ENCODE results near the gene BCAR1. TPM values are rescaled to one million over a fixed set of nuclear protein-coding genes. Genes with fewer than 3 reads are reported as not detected.

The BCAR1 gene
- total and polyA plus RNA-seq, 10 of the 15 experiments (the other 5 are each of a cell fraction or from before 2014, with no cell fraction given), result 0.13 to 14.1 (median 2.8) TPM; not detected in 1

DNA sequence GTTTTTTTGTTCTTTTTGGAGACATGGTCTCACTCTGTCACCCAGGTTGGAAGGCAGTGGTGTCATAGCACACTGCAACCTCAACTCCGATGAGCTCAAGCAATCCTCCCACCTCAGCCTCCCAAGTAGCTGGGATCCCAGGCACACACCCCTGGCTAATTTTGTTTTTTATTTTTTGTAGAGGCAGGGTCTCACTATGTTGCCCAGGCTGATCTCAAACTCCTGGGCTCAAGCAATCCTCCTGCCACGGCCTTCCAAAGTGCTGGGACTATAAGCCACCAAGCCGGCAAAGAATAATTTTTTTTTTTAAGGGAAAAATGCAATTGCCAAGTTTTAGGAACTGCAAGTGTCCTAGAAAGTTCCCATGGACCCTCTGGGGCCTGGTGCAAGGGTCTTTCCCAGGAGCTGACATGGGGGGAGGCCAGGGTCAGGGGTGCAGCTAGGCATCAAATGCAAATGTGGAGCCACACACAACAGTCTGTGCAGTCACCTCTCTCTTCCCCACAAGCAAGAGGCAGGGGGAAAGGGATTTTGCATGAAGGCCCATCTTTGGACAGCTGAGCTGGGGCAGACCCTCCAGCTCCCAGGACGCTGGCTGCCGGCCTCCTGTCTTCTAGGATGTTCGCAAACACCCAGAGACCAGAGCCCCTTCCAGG, 20.1 kb upstream of the BCAR1 start:
- SMC1A ChIA-PET (ENCODE audit: uncharacterized antibody, unreplicated experiment), result interaction anchor here (1.8 kb wide), 1 partner anchor 34 kb away, joined by 6 read pairs; no protein-coding TSS in a partner anchor

More for the DNA sequence above, 20.1 kb upstream of the BCAR1 start:
- intact Hi-C loops (cut with micrococcal nuclease; ENCODE audit: unreplicated experiment), result loop anchor here (5.0 kb wide), 1 partner anchor 46 kb away; no protein-coding TSS in a partner anchor
- Histone ChIP-seq H3K27me3 (replicated peaks in 1 of 2; ENCODE audit: control insufficient read depth in 2 of 2, insufficient read depth in 2 of 2, low read length in 1 of 2) (no peaks in the 10 kb centered on the region), H3K9ac (ENCODE audit: control insufficient read depth, insufficient read depth, low read length) (no peak overlapping the region), H3K9me3 (replicated peaks; ENCODE audit: control insufficient read depth, insufficient read depth, low read length) (no peaks in the 10 kb centered on the region; the same call in 2 of the 3 replicates), H3K79me2 (ENCODE audit: control insufficient read depth, insufficient read depth, low read length) (no peaks in the 10 kb centered on the region), H4K20me1 (ENCODE audit: control insufficient read depth, insufficient read depth) (no peaks in the 10 kb centered on the region), H3K4me3 (no peak overlapping the region), H3K4me2 (ENCODE audit: control insufficient read depth, insufficient read depth) (peak overlapping the region; percentile 53), H3K4me1 (ENCODE audit: control insufficient read depth, insufficient read depth, low read length) (peaks cover 18% of the 10 kb centered on the region), H3K36me3 (ENCODE audit: control insufficient read depth in 2 of 2, insufficient read depth in 2 of 2, low read length in 1 of 2) (no peaks in the 10 kb centered on the region), H2AFZ (ENCODE audit: control insufficient read depth, low read depth, low read length) (no peak overlapping the region), H3K27ac (ENCODE audit: control insufficient read depth, insufficient read depth) (0 out of 2 replicates have a peak overlapping the region, but pooled peaks have one; percentile 24)
- in situ Hi-C loops (cut with MboI), result no loop called here
- ChIA-PET CTCF (interaction anchor here (0.6 to 2.0 kb wide), 5 partner anchors 10 to 106 kb away, joined by 3 to 7 read pairs (median 3); no protein-coding TSS in a partner anchor), RAD21 (ENCODE audit: unreplicated experiment) (no interaction called here), POLR2A (interaction anchor here (1.5 kb wide), 1 partner anchor 10 kb away, joined by 3 read pairs; no protein-coding TSS in a partner anchor)
- no TSS peak for BruUV-seq (replicated peaks)
- FAIRE-seq, result no peak
- peak; percentile 56 for ATAC-seq
- TF ChIP-seq, protein P1, sequence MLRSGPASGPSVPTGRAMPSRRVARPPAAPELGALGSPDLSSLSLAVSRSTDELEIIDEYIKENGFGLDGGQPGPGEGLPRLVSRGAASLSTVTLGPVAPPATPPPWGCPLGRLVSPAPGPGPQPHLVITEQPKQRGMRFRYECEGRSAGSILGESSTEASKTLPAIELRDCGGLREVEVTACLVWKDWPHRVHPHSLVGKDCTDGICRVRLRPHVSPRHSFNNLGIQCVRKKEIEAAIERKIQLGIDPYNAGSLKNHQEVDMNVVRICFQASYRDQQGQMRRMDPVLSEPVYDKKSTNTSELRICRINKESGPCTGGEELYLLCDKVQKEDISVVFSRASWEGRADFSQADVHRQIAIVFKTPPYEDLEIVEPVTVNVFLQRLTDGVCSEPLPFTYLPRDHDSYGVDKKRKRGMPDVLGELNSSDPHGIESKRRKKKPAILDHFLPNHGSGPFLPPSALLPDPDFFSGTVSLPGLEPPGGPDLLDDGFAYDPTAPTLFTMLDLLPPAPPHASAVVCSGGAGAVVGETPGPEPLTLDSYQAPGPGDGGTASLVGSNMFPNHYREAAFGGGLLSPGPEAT (IDR thresholded peaks at IDR 0.05; ENCODE audit: low read depth), result no peak
- TF ChIP-seq, protein P2, sequence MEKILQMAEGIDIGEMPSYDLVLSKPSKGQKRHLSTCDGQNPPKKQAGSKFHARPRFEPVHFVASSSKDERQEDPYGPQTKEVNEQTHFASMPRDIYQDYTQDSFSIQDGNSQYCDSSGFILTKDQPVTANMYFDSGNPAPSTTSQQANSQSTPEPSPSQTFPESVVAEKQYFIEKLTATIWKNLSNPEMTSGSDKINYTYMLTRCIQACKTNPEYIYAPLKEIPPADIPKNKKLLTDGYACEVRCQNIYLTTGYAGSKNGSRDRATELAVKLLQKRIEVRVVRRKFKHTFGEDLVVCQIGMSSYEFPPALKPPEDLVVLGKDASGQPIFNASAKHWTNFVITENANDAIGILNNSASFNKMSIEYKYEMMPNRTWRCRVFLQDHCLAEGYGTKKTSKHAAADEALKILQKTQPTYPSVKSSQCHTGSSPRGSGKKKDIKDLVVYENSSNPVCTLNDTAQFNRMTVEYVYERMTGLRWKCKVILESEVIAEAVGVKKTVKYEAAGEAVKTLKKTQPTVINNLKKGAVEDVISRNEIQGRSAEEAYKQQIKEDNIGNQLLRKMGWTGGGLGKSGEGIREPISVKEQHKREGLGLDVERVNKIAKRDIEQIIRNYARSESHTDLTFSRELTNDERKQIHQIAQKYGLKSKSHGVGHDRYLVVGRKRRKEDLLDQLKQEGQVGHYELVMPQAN (conservative IDR thresholded peaks at IDR 0.05), result no peak
- TF ChIP-seq SUPT20H (IDR thresholded peaks at IDR 0.05; ENCODE audit: borderline replicate concordance, control insufficient read depth, low read depth, low read length) (no peak), ZSCAN29 (IDR thresholded peaks at IDR 0.05) (no peak), CREM (IDR thresholded peaks at IDR 0.05; ENCODE audit: low read depth) (no peak), IRF4 (IDR thresholded peaks at IDR 0.05; ENCODE audit: low read depth, low read length) (no peak), MYB (IDR thresholded peaks at IDR 0.05; ENCODE audit: borderline replicate concordance, low read depth, low read length) (no peak), RB1 (IDR thresholded peaks at IDR 0.05; ENCODE audit: borderline replicate concordance) (no peak), STAT3 (IDR thresholded peaks at IDR 0.05; ENCODE audit: low read depth, low read length) (no peak), ESRRA (IDR thresholded peaks at IDR 0.05; ENCODE audit: low read length) (no peak), RELA (IDR thresholded peaks at IDR 0.05; ENCODE audit: borderline replicate concordance, partially characterized antibody) (no peak), CBX3 (IDR thresholded peaks at IDR 0.05; ENCODE audit: borderline replicate concordance, low read depth) (no peak), ATF7 (IDR thresholded peaks at IDR 0.05; ENCODE audit: low read depth) (no peak)
- TF ChIP-seq, protein P3, sequence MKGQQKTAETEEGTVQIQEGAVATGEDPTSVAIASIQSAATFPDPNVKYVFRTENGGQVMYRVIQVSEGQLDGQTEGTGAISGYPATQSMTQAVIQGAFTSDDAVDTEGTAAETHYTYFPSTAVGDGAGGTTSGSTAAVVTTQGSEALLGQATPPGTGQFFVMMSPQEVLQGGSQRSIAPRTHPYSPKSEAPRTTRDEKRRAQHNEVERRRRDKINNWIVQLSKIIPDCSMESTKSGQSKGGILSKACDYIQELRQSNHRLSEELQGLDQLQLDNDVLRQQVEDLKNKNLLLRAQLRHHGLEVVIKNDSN (IDR thresholded peaks at IDR 0.05; ENCODE audit: borderline replicate concordance, extremely low read length, insufficient read depth, low read depth, low read length), result no peak
- TF ChIP-seq, protein P4, sequence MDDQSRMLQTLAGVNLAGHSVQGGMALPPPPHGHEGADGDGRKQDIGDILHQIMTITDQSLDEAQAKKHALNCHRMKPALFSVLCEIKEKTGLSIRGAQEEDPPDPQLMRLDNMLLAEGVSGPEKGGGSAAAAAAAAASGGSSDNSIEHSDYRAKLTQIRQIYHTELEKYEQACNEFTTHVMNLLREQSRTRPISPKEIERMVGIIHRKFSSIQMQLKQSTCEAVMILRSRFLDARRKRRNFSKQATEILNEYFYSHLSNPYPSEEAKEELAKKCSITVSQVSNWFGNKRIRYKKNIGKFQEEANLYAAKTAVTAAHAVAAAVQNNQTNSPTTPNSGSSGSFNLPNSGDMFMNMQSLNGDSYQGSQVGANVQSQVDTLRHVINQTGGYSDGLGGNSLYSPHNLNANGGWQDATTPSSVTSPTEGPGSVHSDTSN (IDR thresholded peaks at IDR 0.05; ENCODE audit: insufficient replicate concordance, low read depth, low read length), result no peak
- DNase-seq (ENCODE audit: low read depth, low spot score), result no peak
- 64% methylated on average over 6 of the region's 6 CpGs for WGBS (ENCODE audit: insufficient coverage, insufficient replicate concordance, low lambda C conversion rate, missing lambda C conversion rate)
